ENCODE results near the gene SYNGR3.

DNA sequence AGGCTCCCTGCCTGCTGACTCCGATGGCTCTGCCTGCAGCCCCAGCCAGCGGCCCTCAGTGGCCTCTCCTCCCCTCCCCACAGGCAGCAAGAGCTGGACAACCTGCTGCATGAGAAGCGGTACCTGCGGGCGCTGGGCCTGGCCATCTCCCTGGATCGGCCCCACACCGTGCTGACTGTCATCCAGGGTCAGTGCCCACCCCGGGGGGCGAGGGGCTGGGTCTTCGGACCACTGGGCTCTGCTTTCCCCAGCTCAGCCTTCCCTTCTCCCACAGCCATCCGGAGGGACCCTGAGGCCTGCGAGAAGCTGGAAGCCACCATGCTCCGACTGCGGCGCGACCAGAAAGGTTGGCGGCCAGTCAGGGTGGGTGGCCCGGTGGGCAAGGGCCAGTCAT, 11.9 kb upstream of the SYNGR3 start:
- TF ChIP-seq EZH2 (IDR thresholded peaks at IDR 0.05; ENCODE audit: low read length, missing control alignments), result no peak
- TF ChIP-seq, protein P1, sequence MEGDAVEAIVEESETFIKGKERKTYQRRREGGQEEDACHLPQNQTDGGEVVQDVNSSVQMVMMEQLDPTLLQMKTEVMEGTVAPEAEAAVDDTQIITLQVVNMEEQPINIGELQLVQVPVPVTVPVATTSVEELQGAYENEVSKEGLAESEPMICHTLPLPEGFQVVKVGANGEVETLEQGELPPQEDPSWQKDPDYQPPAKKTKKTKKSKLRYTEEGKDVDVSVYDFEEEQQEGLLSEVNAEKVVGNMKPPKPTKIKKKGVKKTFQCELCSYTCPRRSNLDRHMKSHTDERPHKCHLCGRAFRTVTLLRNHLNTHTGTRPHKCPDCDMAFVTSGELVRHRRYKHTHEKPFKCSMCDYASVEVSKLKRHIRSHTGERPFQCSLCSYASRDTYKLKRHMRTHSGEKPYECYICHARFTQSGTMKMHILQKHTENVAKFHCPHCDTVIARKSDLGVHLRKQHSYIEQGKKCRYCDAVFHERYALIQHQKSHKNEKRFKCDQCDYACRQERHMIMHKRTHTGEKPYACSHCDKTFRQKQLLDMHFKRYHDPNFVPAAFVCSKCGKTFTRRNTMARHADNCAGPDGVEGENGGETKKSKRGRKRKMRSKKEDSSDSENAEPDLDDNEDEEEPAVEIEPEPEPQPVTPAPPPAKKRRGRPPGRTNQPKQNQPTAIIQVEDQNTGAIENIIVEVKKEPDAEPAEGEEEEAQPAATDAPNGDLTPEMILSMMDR (conservative IDR thresholded peaks at IDR 0.05 in 1 of 2, IDR thresholded peaks at IDR 0.05 in 1 of 2; ENCODE audit: low read depth in 1 of 2, low read length in 2 of 2), result no peak

All from fibroblast of lung (primary cell).